Heart left ventricle (tissue), 13 donors: ENCODE data around the gene TNFAIP1.

ENCODE experiments used
- CTCF ChIP-seq, 12 donors: fragments of 200-600 bp; sonication (generic) in 4 of 12; IDR thresholded peaks; one replicate each; pipeline versions ENCODE4 v1.5.0 to v1.8.0; 2018 to 2022; ENCODE audit warnings: antibody characterized with exemption in 12 of 12, mild to moderate bottlenecking in 5 of 12
- POLR2A ChIP-seq, 2 donors: fragments of 450-650 bp; IDR thresholded peaks; one replicate each; pipeline ENCODE4 v1.6.1; 2017; ENCODE audit warnings: antibody characterized with exemption in 2 of 2, mild to moderate bottlenecking in 2 of 2, moderate library complexity in 2 of 2
- donor health status: ischemic (EF 13 %, LVEDD 7.1; RV severe dilation, severe dysfunction).
- donor health status: DM: no; HTN: yes; CAD: no.
- donor health status: DM: no; HTN: no; CAD: no.
- donor health status: ischemic (EF 25% LVEDD 6.9; RV normal size, moderate dysfunction).
- donor health status: ischemic (EF 25% LVEDD 5.7; RV mildly dilated, moderate dysfunction).
- donor health status: ischemic (EF 35%, LVEDD 5.7; RV mildly dilated, moderate dysfunction).
- donor health status: nonischemic (EF 11% LVEDD 7.7; RV severe dilation, severe dysfunction).
- donor health status: DM: yes; HTN: yes; CAD: no.
- donor health status: PGD.
- donor health status: ischemic (EF 29% LVEDD 5.4; RV normal size, mild dysfunction).
- donor health status: nonischemic (EF 23%, LVEDD 6.1; RV moderate dilation, normal function).

DNA sequence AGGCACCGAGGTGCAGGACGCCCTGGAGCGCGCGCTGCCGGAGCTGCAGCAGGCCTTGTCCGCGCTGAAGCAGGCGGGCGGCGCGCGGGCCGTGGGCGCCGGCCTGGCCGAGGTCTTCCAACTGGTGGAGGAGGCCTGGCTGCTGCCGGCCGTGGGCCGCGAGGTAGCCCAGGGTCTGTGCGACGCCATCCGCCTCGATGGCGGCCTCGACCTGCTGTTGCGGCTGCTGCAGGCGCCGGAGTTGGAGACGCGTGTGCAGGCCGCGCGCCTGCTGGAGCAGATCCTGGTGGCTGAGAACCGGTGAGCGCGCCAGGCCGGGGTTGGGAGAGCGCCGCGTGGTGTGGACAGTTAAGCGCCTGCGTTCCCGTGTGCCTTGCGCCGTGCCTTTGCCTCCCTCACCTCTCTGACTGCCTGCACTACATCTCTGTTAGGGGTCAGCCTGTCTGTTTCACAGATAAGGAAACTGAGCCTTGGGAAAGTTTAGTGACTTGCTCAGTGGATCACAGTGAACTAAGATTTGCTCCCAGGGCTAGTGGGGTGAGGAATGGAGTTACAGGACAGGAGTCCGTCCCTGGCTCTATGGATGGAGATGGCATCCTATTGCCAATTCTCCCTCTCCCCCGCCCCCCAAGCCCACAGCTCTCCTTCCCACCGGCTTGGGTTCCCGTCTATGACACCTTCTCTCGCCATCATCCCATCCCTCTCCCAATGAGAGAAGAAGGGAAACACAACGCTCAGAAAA is 36.8 kb downstream of the TNFAIP1 start:
- TF ChIP-seq CTCF (IDR thresholded peaks at IDR 0.05) (no peak), POLR2A (IDR thresholded peaks at IDR 0.05) (no peak)
